ENCODE measurements around the gene VANGL1.

Gene VANGL1

DNA sequence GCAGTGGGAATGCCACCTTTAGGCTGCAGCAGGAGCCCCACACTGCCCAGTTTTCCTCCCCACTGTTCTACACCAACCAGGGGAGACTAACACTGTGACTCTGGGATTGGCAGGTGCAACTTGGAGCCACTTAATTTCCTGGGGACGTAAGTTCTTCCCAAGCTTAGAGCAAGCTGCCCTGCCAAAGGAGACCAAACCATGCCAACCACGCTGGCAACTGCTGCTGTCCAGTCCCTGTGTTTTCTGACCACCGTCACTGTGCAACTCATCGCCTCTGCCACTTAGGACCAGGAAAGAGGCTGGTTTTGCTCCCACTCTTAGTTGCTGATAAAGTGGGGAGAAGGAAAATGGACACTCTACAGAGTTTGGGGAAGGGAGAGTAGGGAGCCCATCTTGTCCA, 50.5 kb downstream of the VANGL1 start:
- H3F3A ChIP-seq (ENCODE audit: insufficient read depth, low read length) = no peaks in the 10 kb centered on the region
- no peaks in the 10 kb centered on the region for H3K9me3 ChIP-seq (ENCODE audit: low read length)
- H4K20me1 ChIP-seq (ENCODE audit: insufficient read depth, low read length) = no peaks in the 10 kb centered on the region
- no peak overlapping the region for H3K4me3 ChIP-seq (ENCODE audit: low read depth, low read length, poor library complexity, severe bottlenecking)
- no peak overlapping the region for H3K9ac ChIP-seq (ENCODE audit: low read length)
- no peak overlapping the region for H3K4me2 ChIP-seq (ENCODE audit: low read length)
- no peak for TF ChIP-seq EZH2 (IDR thresholded peaks at IDR 0.05; ENCODE audit: borderline replicate concordance, low read length)
- TF ChIP-seq, protein P1, sequence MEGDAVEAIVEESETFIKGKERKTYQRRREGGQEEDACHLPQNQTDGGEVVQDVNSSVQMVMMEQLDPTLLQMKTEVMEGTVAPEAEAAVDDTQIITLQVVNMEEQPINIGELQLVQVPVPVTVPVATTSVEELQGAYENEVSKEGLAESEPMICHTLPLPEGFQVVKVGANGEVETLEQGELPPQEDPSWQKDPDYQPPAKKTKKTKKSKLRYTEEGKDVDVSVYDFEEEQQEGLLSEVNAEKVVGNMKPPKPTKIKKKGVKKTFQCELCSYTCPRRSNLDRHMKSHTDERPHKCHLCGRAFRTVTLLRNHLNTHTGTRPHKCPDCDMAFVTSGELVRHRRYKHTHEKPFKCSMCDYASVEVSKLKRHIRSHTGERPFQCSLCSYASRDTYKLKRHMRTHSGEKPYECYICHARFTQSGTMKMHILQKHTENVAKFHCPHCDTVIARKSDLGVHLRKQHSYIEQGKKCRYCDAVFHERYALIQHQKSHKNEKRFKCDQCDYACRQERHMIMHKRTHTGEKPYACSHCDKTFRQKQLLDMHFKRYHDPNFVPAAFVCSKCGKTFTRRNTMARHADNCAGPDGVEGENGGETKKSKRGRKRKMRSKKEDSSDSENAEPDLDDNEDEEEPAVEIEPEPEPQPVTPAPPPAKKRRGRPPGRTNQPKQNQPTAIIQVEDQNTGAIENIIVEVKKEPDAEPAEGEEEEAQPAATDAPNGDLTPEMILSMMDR (IDR thresholded peaks at IDR 0.05; ENCODE audit: low read length) = no peak
- no peaks in the 10 kb centered on the region for H3K79me2 ChIP-seq (ENCODE audit: insufficient read depth, low read length)
- no peak overlapping the region for H2AFZ ChIP-seq (ENCODE audit: low read length)
- no peaks in the 10 kb centered on the region for H3K36me3 ChIP-seq (ENCODE audit: insufficient read depth, low read length)
- H3K27me3 ChIP-seq (ENCODE audit: insufficient read depth, low read length) = 0 out of 2 replicates have a peak, but pooled peaks cover 3% of the 10 kb centered on the region
- no peaks in the 10 kb centered on the region for H3K4me1 ChIP-seq (ENCODE audit: insufficient read depth, low read length, severe bottlenecking)
- no peaks in the 10 kb centered on the region for H3K9me2 ChIP-seq (ENCODE audit: low read depth, low read length)
- no peak overlapping the region for H3K27ac ChIP-seq (ENCODE audit: low read depth, low read length, poor library complexity, severe bottlenecking)

DNA sequence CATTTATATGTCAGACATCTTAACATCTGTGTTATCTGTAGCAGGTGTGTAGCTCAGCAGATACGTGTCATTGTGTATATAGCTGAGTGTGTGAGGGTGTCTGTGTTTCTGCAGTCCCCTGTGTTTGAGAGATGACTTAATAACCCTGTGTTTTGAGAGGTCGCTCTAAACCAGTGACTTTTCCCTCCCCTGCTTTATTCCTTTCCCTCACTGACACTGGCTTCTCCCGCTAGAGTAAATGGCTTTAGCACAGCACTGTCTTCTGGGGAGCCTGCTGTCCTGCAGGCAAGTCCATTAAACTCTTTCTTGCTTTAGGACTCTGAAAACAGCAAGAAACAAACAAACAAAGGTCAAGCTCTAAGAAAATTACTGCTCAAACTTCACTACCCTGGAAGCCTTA, 53.0 kb downstream of the VANGL1 start:
- Histone ChIP-seq H3K9me3 (ENCODE audit: low read length) (no peaks in the 10 kb centered on the region), H3K27ac (ENCODE audit: low read depth, low read length, poor library complexity, severe bottlenecking) (no peak overlapping the region), H2AFZ (ENCODE audit: low read length) (no peak overlapping the region), H3K36me3 (ENCODE audit: insufficient read depth, low read length) (no peaks in the 10 kb centered on the region), H3F3A (ENCODE audit: insufficient read depth, low read length) (no peaks in the 10 kb centered on the region), H3K9ac (ENCODE audit: low read length) (no peak overlapping the region), H3K9me2 (ENCODE audit: low read depth, low read length) (no peaks in the 10 kb centered on the region), H4K20me1 (ENCODE audit: insufficient read depth, low read length) (no peaks in the 10 kb centered on the region), H3K4me2 (ENCODE audit: low read length) (no peak overlapping the region), H3K27me3 (ENCODE audit: insufficient read depth, low read length) (0 out of 2 replicates have a peak, but pooled peaks cover 3% of the 10 kb centered on the region), H3K79me2 (ENCODE audit: insufficient read depth, low read length) (no peaks in the 10 kb centered on the region), H3K4me3 (ENCODE audit: low read depth, low read length, poor library complexity, severe bottlenecking) (no peak overlapping the region), H3K4me1 (ENCODE audit: insufficient read depth, low read length, severe bottlenecking) (no peaks in the 10 kb centered on the region)
- TF ChIP-seq EZH2 (IDR thresholded peaks at IDR 0.05; ENCODE audit: borderline replicate concordance, low read length) = no peak
- TF ChIP-seq, protein P1 (IDR thresholded peaks at IDR 0.05; ENCODE audit: low read length) = no peak

DNA sequence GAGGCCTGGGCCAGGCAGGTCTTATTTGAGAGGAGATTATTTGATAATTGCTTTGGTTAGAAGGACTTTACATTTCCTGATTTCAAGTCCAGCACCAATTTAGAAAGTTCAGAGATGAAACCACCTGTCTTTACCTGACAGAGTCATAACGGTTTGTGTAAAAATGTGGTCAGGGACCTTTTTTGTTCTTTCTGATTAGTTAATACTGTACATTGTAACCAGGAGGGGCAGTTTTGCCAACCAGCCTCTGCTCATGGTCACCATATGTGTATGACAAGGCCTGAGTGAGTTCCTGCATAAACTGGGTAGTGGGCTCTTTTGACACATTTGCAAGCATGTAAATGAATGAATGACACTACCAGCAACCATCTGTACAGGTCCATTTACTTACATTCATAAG, 55.8 kb downstream of the VANGL1 start:
- Histone ChIP-seq H3K4me3 (ENCODE audit: low read depth, low read length, poor library complexity, severe bottlenecking) (no peak overlapping the region), H3K27me3 (ENCODE audit: insufficient read depth, low read length) (no peaks in the 10 kb centered on the region), H3K9ac (ENCODE audit: low read length) (no peak overlapping the region), H3F3A (ENCODE audit: insufficient read depth, low read length) (no peaks in the 10 kb centered on the region), H3K4me1 (ENCODE audit: insufficient read depth, low read length, severe bottlenecking) (no peaks in the 10 kb centered on the region), H3K9me3 (ENCODE audit: low read length) (no peaks in the 10 kb centered on the region), H3K36me3 (ENCODE audit: insufficient read depth, low read length) (no peaks in the 10 kb centered on the region), H3K4me2 (ENCODE audit: low read length) (no peak overlapping the region), H4K20me1 (ENCODE audit: insufficient read depth, low read length) (no peaks in the 10 kb centered on the region), H3K79me2 (ENCODE audit: insufficient read depth, low read length) (no peaks in the 10 kb centered on the region), H3K27ac (ENCODE audit: low read depth, low read length, poor library complexity, severe bottlenecking) (no peak overlapping the region), H2AFZ (ENCODE audit: low read length) (no peak overlapping the region), H3K9me2 (ENCODE audit: low read depth, low read length) (no peaks in the 10 kb centered on the region)
- TF ChIP-seq, protein P1 (IDR thresholded peaks at IDR 0.05; ENCODE audit: low read length) = no peak
- no peak for TF ChIP-seq EZH2 (IDR thresholded peaks at IDR 0.05; ENCODE audit: borderline replicate concordance, low read length)
